ENCODE measurements around the gene HRK. TPM values are rescaled to one million over a fixed set of nuclear protein-coding genes. Genes with fewer than 3 reads are reported as not detected.

HRK gene
- total and polyA plus RNA-seq, 4 donors = 0.14 TPM; not detected in 3

DNA sequence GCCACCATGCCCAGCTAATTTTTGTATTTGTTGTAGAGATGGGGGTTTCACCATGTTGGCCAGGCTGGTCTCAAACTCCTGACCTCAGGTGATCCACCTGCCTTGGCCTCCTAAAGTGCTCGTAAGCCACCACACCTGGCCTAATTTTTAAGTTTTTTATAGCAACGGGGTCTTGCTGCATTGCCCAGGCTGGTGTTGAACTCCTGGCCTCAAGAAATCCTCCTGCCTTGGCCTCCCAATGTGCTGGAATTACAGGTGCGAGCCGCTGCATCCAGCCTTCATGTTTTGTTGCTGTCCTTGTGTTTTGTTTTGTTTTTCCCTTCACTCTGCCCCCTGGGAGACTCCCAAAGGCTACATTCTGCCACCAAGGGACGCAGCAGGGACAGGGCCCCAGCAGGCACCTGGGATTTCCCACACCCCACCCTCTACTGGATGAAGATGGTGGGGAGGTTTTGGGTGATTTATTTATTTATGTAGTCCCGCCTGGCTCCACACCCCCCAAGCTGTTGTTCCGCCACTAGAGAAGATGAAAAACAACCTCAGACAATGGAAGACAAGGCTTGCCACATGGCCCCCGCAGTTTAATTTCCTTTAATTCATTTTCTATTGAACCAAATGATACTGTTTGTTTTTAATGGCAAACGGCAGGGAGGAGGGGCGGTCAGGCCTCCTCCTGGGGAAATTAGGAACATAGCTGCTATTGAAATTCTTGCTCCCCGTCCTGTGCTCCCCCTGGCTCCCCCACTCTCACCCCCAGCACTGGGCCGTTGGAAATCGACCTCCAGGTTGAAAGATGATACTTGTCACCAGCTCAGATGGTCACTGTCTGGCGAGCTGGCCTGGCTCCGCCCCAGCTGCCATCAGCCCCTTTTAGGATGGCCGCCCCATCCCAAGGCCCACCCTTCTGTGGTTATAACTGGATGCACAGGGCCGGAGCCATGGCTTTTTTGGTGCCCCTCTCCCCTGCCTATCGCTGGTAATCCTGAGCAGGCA, 72.8 kb downstream of the HRK start:
- no peaks in the 10 kb centered on the region for H3K27me3 ChIP-seq (ENCODE audit: control insufficient read depth in 4 of 4, insufficient read depth in 4 of 4, low read length in 3 of 4)
- H3K4me3 ChIP-seq (ENCODE audit: low read depth in 1 of 3, low read length in 3 of 3) = no peak overlapping the region
- DNase-seq (ENCODE audit: low spot score) = no peak
- H3K36me3 ChIP-seq (ENCODE audit: control insufficient read depth in 4 of 4, insufficient read depth in 3 of 4, low read depth in 1 of 4, low read length in 3 of 4) = no peaks in the 10 kb centered on the region
- H3K9me3 ChIP-seq (ENCODE audit: control insufficient read depth in 4 of 4, low read length in 3 of 4) = no peaks in the 10 kb centered on the region
- no peak for TF ChIP-seq GABPA (IDR thresholded peaks at IDR 0.05 in 1 of 2, conservative IDR thresholded peaks at IDR 0.05 in 1 of 2)
- TF ChIP-seq SP1 (IDR thresholded peaks at IDR 0.05) = no peak
- no peak for TF ChIP-seq NR2F2 (IDR thresholded peaks at IDR 0.05)
- TF ChIP-seq YY1 (IDR thresholded peaks at IDR 0.05) = no peak
- no peak for TF ChIP-seq HNF4A (conservative IDR thresholded peaks at IDR 0.05)
- TF ChIP-seq EGR1 (IDR thresholded peaks at IDR 0.05; ENCODE audit: low read depth in 2 of 2) = no peak
- TF ChIP-seq, protein P1, sequence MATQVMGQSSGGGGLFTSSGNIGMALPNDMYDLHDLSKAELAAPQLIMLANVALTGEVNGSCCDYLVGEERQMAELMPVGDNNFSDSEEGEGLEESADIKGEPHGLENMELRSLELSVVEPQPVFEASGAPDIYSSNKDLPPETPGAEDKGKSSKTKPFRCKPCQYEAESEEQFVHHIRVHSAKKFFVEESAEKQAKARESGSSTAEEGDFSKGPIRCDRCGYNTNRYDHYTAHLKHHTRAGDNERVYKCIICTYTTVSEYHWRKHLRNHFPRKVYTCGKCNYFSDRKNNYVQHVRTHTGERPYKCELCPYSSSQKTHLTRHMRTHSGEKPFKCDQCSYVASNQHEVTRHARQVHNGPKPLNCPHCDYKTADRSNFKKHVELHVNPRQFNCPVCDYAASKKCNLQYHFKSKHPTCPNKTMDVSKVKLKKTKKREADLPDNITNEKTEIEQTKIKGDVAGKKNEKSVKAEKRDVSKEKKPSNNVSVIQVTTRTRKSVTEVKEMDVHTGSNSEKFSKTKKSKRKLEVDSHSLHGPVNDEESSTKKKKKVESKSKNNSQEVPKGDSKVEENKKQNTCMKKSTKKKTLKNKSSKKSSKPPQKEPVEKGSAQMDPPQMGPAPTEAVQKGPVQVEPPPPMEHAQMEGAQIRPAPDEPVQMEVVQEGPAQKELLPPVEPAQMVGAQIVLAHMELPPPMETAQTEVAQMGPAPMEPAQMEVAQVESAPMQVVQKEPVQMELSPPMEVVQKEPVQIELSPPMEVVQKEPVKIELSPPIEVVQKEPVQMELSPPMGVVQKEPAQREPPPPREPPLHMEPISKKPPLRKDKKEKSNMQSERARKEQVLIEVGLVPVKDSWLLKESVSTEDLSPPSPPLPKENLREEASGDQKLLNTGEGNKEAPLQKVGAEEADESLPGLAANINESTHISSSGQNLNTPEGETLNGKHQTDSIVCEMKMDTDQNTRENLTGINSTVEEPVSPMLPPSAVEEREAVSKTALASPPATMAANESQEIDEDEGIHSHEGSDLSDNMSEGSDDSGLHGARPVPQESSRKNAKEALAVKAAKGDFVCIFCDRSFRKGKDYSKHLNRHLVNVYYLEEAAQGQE (IDR thresholded peaks at IDR 0.05) = no peak
- TF ChIP-seq, protein P2, sequence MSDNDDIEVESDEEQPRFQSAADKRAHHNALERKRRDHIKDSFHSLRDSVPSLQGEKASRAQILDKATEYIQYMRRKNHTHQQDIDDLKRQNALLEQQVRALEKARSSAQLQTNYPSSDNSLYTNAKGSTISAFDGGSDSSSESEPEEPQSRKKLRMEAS (IDR thresholded peaks at IDR 0.05) = no peak
- TF ChIP-seq FOXA2 (IDR thresholded peaks at IDR 0.05) = no peak
- no peak for TF ChIP-seq HNF4G (IDR thresholded peaks at IDR 0.05)
- TF ChIP-seq ZBTB33 (IDR thresholded peaks at IDR 0.05) = no peak
- TF ChIP-seq TAF1 (conservative IDR thresholded peaks at IDR 0.05) = no peak
- TF ChIP-seq JUND (IDR thresholded peaks at IDR 0.05) = no peak
- TF ChIP-seq, protein P3, sequence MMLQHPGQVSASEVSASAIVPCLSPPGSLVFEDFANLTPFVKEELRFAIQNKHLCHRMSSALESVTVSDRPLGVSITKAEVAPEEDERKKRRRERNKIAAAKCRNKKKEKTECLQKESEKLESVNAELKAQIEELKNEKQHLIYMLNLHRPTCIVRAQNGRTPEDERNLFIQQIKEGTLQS (IDR thresholded peaks at IDR 0.05) = no peak
- TF ChIP-seq RAD21 (IDR thresholded peaks at IDR 0.05) = no peak
- TF ChIP-seq FOXA1 (IDR thresholded peaks at IDR 0.05) = no peak
- H3K4me1 ChIP-seq (ENCODE audit: control insufficient read depth in 4 of 4, insufficient read depth in 4 of 4, low read length in 3 of 4) = no peaks in the 10 kb centered on the region
- 85% methylated on average over 18 of the region's 18 CpGs for WGBS
- no peak overlapping the region for H3K9ac ChIP-seq (ENCODE audit: low read depth in 1 of 2, low read length in 2 of 2)
- H3K27ac ChIP-seq (ENCODE audit: low read depth in 1 of 2, low read length in 2 of 2) = no peak overlapping the region

DNA sequence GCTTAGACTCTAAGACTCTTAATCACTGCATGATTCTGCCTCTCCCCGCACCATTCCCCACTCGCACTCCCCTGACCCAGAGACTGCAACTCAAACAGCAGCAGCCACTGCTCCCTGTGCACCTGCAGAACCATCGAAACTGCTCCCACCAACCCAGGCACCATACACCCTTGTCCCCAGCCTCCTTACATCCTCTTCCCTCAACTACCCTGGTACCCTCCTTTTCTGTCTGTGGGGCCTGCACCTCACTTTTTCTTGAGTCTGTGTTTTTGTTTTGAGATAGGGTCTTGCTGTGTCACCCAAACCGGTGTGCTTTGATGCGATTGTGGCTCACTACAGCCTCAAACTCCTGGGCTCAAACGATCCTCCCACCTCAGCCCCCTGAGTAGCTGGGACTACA, 73.7 kb downstream of the HRK start:
- no peaks in the 10 kb centered on the region for H3K27me3 ChIP-seq (ENCODE audit: control insufficient read depth in 4 of 4, insufficient read depth in 4 of 4, low read length in 3 of 4)
- no peaks in the 10 kb centered on the region for H3K4me1 ChIP-seq (ENCODE audit: control insufficient read depth in 4 of 4, insufficient read depth in 4 of 4, low read length in 3 of 4)
- H3K36me3 ChIP-seq (ENCODE audit: control insufficient read depth in 4 of 4, insufficient read depth in 3 of 4, low read depth in 1 of 4, low read length in 3 of 4) = no peaks in the 10 kb centered on the region
- WGBS = 92% methylated on average over 6 of the region's 6 CpGs
- no peak overlapping the region for H3K27ac ChIP-seq (ENCODE audit: low read depth in 1 of 2, low read length in 2 of 2)
- no peak overlapping the region for H3K9ac ChIP-seq (ENCODE audit: low read depth in 1 of 2, low read length in 2 of 2)
- no peak overlapping the region for H3K4me3 ChIP-seq (ENCODE audit: low read depth in 1 of 3, low read length in 3 of 3)
- H3K9me3 ChIP-seq (ENCODE audit: control insufficient read depth in 4 of 4, low read length in 3 of 4) = no peaks in the 10 kb centered on the region
- DNase-seq (ENCODE audit: low spot score) = no peak
- TF ChIP-seq TAF1 (conservative IDR thresholded peaks at IDR 0.05) (no peak), GABPA (IDR thresholded peaks at IDR 0.05 in 1 of 2, conservative IDR thresholded peaks at IDR 0.05 in 1 of 2) (no peak), NR2F2 (IDR thresholded peaks at IDR 0.05) (no peak), RAD21 (IDR thresholded peaks at IDR 0.05) (no peak), FOXA1 (IDR thresholded peaks at IDR 0.05) (no peak), FOXA2 (IDR thresholded peaks at IDR 0.05) (no peak), RXRA (IDR thresholded peaks at IDR 0.05) (no peak), HNF4G (IDR thresholded peaks at IDR 0.05) (no peak)
- TF ChIP-seq, protein P2 (IDR thresholded peaks at IDR 0.05) = no peak
- TF ChIP-seq, protein P1 (IDR thresholded peaks at IDR 0.05) = no peak
- TF ChIP-seq, protein P3 (IDR thresholded peaks at IDR 0.05) = no peak
- TF ChIP-seq, protein P4, sequence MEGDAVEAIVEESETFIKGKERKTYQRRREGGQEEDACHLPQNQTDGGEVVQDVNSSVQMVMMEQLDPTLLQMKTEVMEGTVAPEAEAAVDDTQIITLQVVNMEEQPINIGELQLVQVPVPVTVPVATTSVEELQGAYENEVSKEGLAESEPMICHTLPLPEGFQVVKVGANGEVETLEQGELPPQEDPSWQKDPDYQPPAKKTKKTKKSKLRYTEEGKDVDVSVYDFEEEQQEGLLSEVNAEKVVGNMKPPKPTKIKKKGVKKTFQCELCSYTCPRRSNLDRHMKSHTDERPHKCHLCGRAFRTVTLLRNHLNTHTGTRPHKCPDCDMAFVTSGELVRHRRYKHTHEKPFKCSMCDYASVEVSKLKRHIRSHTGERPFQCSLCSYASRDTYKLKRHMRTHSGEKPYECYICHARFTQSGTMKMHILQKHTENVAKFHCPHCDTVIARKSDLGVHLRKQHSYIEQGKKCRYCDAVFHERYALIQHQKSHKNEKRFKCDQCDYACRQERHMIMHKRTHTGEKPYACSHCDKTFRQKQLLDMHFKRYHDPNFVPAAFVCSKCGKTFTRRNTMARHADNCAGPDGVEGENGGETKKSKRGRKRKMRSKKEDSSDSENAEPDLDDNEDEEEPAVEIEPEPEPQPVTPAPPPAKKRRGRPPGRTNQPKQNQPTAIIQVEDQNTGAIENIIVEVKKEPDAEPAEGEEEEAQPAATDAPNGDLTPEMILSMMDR (IDR thresholded peaks at IDR 0.05; ENCODE audit: low read depth, low read length, missing input control) = no peak
